ENCODE measurements around the gene TAF6L. TPM values are rescaled to one million over a fixed set of nuclear protein-coding genes. Genes with fewer than 3 reads are reported as not detected.

The TAF6L gene
- total and polyA plus RNA-seq, 9 of the 15 experiments (the other 6 are each of a cell fraction or from before 2014, with no cell fraction given) = 0.04 to 45.5 (median 20.8) TPM

- no TSS peak for BruUV-seq (replicated peaks)
- H3K27ac ChIP-seq (ENCODE audit: extremely low read depth, low read depth, low read length) = no peak overlapping the region
- DNase-seq (ENCODE audit: extremely low read depth in 1 of 4, low spot score in 3 of 4) (no peak), FAIRE-seq (no peak), ATAC-seq (no peak)
- no peaks in the 10 kb centered on the region for H4K20me1 ChIP-seq (replicated peaks; ENCODE audit: control insufficient read depth, insufficient read depth, low read length)
- no peaks in the 10 kb centered on the region for H3K79me2 ChIP-seq (ENCODE audit: control insufficient read depth, insufficient read depth, low read length)
- no peaks in the 10 kb centered on the region for H3K9me3 ChIP-seq (replicated peaks; ENCODE audit: control insufficient read depth, insufficient read depth, low read depth, low read length)
- POLR2A ChIA-PET = interaction anchor here (0.6 kb wide), 2 partner anchors 121 to 290 kb away, joined by 3 read pairs; no protein-coding TSS in a partner anchor
- CTCF ChIA-PET (ENCODE audit: low intra/inter-chr PET ratio) = interaction anchor here (0.6 kb wide), 1 partner anchor 15 kb away, joined by 3 read pairs; no protein-coding TSS in a partner anchor
- no peak overlapping the region for H3K9ac ChIP-seq (ENCODE audit: insufficient read depth in 1 of 2, low read depth in 2 of 2, low read length in 2 of 2)
- intact Hi-C loops (cut with micrococcal nuclease) (no loop called here), in situ Hi-C loops (cut with MboI) (no loop called here)
- H3K4me1 ChIP-seq (replicated peaks in 1 of 2; ENCODE audit: control insufficient read depth in 2 of 2, insufficient read depth in 2 of 2, low read length in 2 of 2) = no peaks in the 10 kb centered on the region
- H3K4me2 ChIP-seq (ENCODE audit: insufficient read depth, low read length) = no peak overlapping the region
- H2AFZ ChIP-seq (ENCODE audit: low read depth, low read length) = no peak overlapping the region
- peaks cover 2% of the 10 kb centered on the region for H3K9me1 ChIP-seq (ENCODE audit: control insufficient read depth, insufficient read depth, low read length)
- peaks cover 47% of the 10 kb centered on the region; the same call in 2 of the 3 replicates for H3K36me3 ChIP-seq (ENCODE audit: control insufficient read depth, insufficient read depth, low read length)
- H3K4me3 ChIP-seq = no peak overlapping the region
- no peak for TF ChIP-seq ELK3 (CRISPR knock-in tag; IDR thresholded peaks at IDR 0.05)
- TF ChIP-seq HOMEZ (CRISPR knock-in tag; IDR thresholded peaks at IDR 0.05) = no peak
- no peaks in the 10 kb centered on the region for H3K27me3 ChIP-seq (ENCODE audit: control insufficient read depth in 2 of 2, insufficient read depth in 2 of 2, low read length in 2 of 2)
Observed at GRCh38 chr11:62737196-62737595, 34.0 kb upstream of the TAF6L start.
